Keratinocyte (primary cell): ENCODE data around the gene HOXA10.

Source experiments
- CTCF ChIP-seq, 3 experiments: IDR thresholded peaks in 1 of 3; conservative IDR thresholded peaks in 1 of 3; optimal IDR thresholded peaks in 1 of 3; 2 replicates in 2 of 3; 3 replicates in 1 of 3; pipeline versions ENCODE3 to v1.5.1; 2011; ENCODE audit warnings: low read length in 3 of 3, mild to moderate bottlenecking in 3 of 3, moderate library complexity in 2 of 3, control low read depth in 1 of 3, inconsistent platforms in 1 of 3; ENCODE audit not compliant: insufficient read depth in 2 of 3; ENCODE audit errors: extremely low read depth in 1 of 3
- EZH2 ChIP-seq: IDR thresholded peaks from one replicate; pipeline ENCODE4 v1.6.1; 2012; ENCODE audit warnings: inconsistent platforms, mild to moderate bottlenecking, low read length, moderate library complexity

DNA sequence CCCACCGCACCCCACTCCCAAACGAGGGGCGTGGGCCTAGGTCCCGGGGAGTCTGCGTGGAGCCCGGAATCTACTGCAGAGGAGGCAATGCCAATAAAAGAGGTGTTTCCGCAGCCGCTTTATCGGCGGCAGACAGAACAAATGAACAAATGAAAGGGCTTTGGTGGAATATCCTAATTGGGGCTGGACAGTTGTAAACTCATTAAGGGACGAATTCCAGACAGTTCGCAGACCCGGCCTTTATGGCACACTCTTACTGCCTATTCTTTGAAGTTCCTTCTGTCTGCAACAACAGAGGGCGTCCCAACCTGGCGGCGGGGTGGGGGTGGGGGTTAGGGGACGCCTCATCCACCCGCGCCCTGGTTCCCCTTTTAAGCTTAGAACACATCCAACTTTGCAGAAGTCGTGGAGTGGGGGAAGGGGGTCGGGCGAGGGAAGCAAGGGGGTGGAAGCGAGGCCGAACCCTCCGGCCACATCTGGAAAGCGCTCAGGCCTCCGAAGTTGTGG is 12.9 kb downstream of the HOXA10 start:
- TF ChIP-seq CTCF (optimal IDR thresholded peaks at IDR 0.05 in 1 of 3, IDR thresholded peaks at IDR 0.05 in 1 of 3, conservative IDR thresholded peaks at IDR 0.05 in 1 of 3; ENCODE audit: extremely low read depth in 1 of 3, insufficient read depth in 2 of 3, low read length in 3 of 3) (peak in 1 of 3 experiments; percentile 3), EZH2 (no peak)
